HCT116 (cell line): ENCODE data around the gene WAPL. TPM values are rescaled to one million over a fixed set of nuclear protein-coding genes. Genes with fewer than 3 reads are reported as not detected.

Source experiments
- ATAC-seq: fragments of 200-7000 bp; cut with Tn5 transposase; 2 replicates; pipeline ENCODE4 v1.9.1; 2020; ENCODE audit warnings: mild to moderate bottlenecking, moderate library complexity
- BruUV-seq: library from RNA; stranded (reverse); fragments of 400-500 nt; replicated peaks from 2 replicates; lab custom pipeline; 2021; lab: Mats Ljungman, UMichigan
- CTCF ChIA-PET: fragments of 300-600 bp; sonication (Branson Sonifier 250); formaldehyde crosslinking; loops from one replicate; lab custom pipeline; 2021; ENCODE audit warnings: antibody characterized with exemption; lab: Charles Lee
- POLR2A ChIA-PET: fragments of 300-600, 350-600 bp; sonication (Branson Sonifier 250); formaldehyde crosslinking; loops from one replicate; lab custom pipeline; 2021; ENCODE audit warnings: antibody characterized with exemption; lab: Charles Lee
- RAD21 ChIA-PET, 2 experiments: fragments of 300-600 bp; sonication (Branson Sonifier 250); formaldehyde crosslinking; loops; one replicate each; lab custom pipeline; 2023; ENCODE audit warnings: low total read pairs in 2 of 2; ENCODE audit not compliant: uncharacterized antibody in 2 of 2, unreplicated experiment in 2 of 2, low non-redundant PET in 1 of 2; lab: Charles Lee
- DNase-seq: peaks from one replicate; pipeline ENCODE4 v3.0.0-alpha.2; 2010; ENCODE audit warnings: low read depth, low spot score
- H2AFZ ChIP-seq: fragments of 200-600 bp; shearing (Covaris generic), sonication (generic); 2 replicates; pipeline ENCODE4 v1.6.1; 2017; ENCODE audit warnings: low read depth, mixed run types, mixed read lengths, antibody characterized with exemption, low read length; ENCODE audit not compliant: poor library complexity, severe bottlenecking
- H3K27ac ChIP-seq: 2 replicates; pipeline ENCODE4 v1.5.1; 2012; ENCODE audit warnings: low read depth, low read length
- H3K27me3 ChIP-seq: fragments of 200-600 bp; sonication (generic); 2 replicates; pipeline ENCODE4 v1.6.1; 2016; ENCODE audit warnings: mixed run types, low read length, mixed read lengths; ENCODE audit not compliant: insufficient read depth
- H3K36me3 ChIP-seq, 2 experiments: fragments of 200-500 bp in 1 of 2; fragments of 200-600 bp in 1 of 2; sonication (Bioruptor generic) in 1 of 2; sonication (generic) in 1 of 2; 2 replicates each; pipeline versions ENCODE4 v1.5.1 to v1.6.1; 2014 to 2016; ENCODE audit warnings: low read length in 2 of 2, inconsistent platforms in 1 of 2, mixed read lengths in 1 of 2, mixed run types in 1 of 2; ENCODE audit not compliant: insufficient read depth in 2 of 2, control insufficient read depth in 1 of 2
- H3K4me1 ChIP-seq, 2 experiments: fragments of 200-600 bp in 1 of 2; sonication (generic) in 1 of 2; 2 replicates each; pipeline versions ENCODE4 v1.5.1 to v1.6.1; 2012 to 2017; ENCODE audit warnings: low read length in 2 of 2, inconsistent platforms in 1 of 2, mild to moderate bottlenecking in 1 of 2, mixed read lengths in 1 of 2, mixed run types in 1 of 2, moderate library complexity in 1 of 2; ENCODE audit not compliant: insufficient read depth in 2 of 2, control insufficient read depth in 1 of 2
- H3K4me2 ChIP-seq: fragments of 200-600 bp; sonication (generic); 2 replicates; pipeline ENCODE4 v1.6.1; 2017; ENCODE audit warnings: mixed run types, low read length, mixed read lengths
- H3K4me3 ChIP-seq, 2 experiments: fragments of 200-600 bp in 1 of 2; sonication (generic) in 1 of 2; replicated peaks in 1 of 2; 2 replicates each; pipeline ENCODE4 v1.5.1; 2011 to 2016; ENCODE audit warnings: low read length in 2 of 2, control low read depth in 1 of 2, low read depth in 1 of 2, mild to moderate bottlenecking in 1 of 2, mixed read lengths in 1 of 2, mixed run types in 1 of 2
- H3K79me2 ChIP-seq: fragments of 200-600 bp; sonication (generic); 2 replicates; pipeline ENCODE4 v1.6.1; 2017; ENCODE audit warnings: mild to moderate bottlenecking, mixed run types, low read length, moderate library complexity, mixed read lengths; ENCODE audit not compliant: insufficient read depth
- H3K9ac ChIP-seq: fragments of 200-600 bp; sonication (generic); 2 replicates; pipeline ENCODE4 v1.6.1; 2016; ENCODE audit warnings: low read length, mixed read lengths
- H3K9me2 ChIP-seq: fragments of 200-600 bp; sonication (generic), shearing (Covaris generic); 2 replicates; pipeline ENCODE4 v1.6.1; 2017; ENCODE audit warnings: mixed run types, mild to moderate bottlenecking, moderate library complexity; ENCODE audit not compliant: insufficient read depth
- H3K9me3 ChIP-seq, 2 experiments: fragments of 200-500 bp in 1 of 2; fragments of 200-600 bp in 1 of 2; sonication (Bioruptor generic) in 1 of 2; sonication (generic) in 1 of 2; 2 replicates each; pipeline ENCODE4 v1.6.1; 2014 to 2017; ENCODE audit warnings: low read length in 2 of 2, mixed read lengths in 2 of 2, inconsistent platforms in 1 of 2, low read depth in 1 of 2, mild to moderate bottlenecking in 1 of 2, mixed run types in 1 of 2, moderate library complexity in 1 of 2; ENCODE audit not compliant: control insufficient read depth in 1 of 2, insufficient read depth in 1 of 2
- H4K20me1 ChIP-seq: fragments of 200-600 bp; sonication (generic), shearing (Covaris generic); 2 replicates; pipeline ENCODE4 v1.6.1; 2017; ENCODE audit warnings: mixed run types, mild to moderate bottlenecking, moderate library complexity; ENCODE audit not compliant: insufficient read depth
- ATF3 ChIP-seq: IDR thresholded peaks from 2 replicates; pipeline ENCODE4 v1.6.1; 2012
- CEBPB ChIP-seq: IDR thresholded peaks from 2 replicates; pipeline ENCODE4 v1.6.1; 2012; ENCODE audit warnings: low read depth
- EGR1 ChIP-seq: IDR thresholded peaks from 2 replicates; pipeline ENCODE4 v1.6.1; 2012; ENCODE audit warnings: low read depth
- ELF1 ChIP-seq: IDR thresholded peaks from 2 replicates; pipeline ENCODE4 v1.6.1; 2012; ENCODE audit warnings: low read depth, borderline replicate concordance
- EZH2 ChIP-seq: fragments of 200-600 bp; sonication (generic); IDR thresholded peaks from 2 replicates; pipeline ENCODE4 v1.6.1; 2017; ENCODE audit warnings: antibody characterized with exemption, mixed run types
- EZH2phosphoT487 ChIP-seq: fragments of 200-600 bp; IDR thresholded peaks from 2 replicates; pipeline ENCODE4 v1.6.1; 2018; ENCODE audit warnings: antibody characterized with exemption, borderline replicate concordance
- FOSL1 ChIP-seq: IDR thresholded peaks from 2 replicates; pipeline ENCODE4 v1.6.1; 2012; ENCODE audit warnings: low read depth
- JUND ChIP-seq: IDR thresholded peaks from 2 replicates; pipeline ENCODE4 v1.6.1; 2012
- POLR2A ChIP-seq: IDR thresholded peaks from 2 replicates; pipeline ENCODE4 v1.7.0; 2011; ENCODE audit warnings: borderline replicate concordance; ENCODE audit not compliant: insufficient read depth, insufficient read length; ENCODE audit errors: extremely low read depth
- SIN3A ChIP-seq: IDR thresholded peaks from 2 replicates; pipeline ENCODE4 v1.6.1; 2012; ENCODE audit warnings: low read depth
- SP1 ChIP-seq: IDR thresholded peaks from 2 replicates; pipeline ENCODE4 v1.6.1; 2012; ENCODE audit warnings: low read depth
- SRF ChIP-seq: IDR thresholded peaks from 2 replicates; pipeline ENCODE4 v1.6.1; 2012; ENCODE audit warnings: low read depth
- TCF7L2 ChIP-seq: IDR thresholded peaks from 2 replicates; pipeline ENCODE4 v1.7.0; 2011; ENCODE audit warnings: borderline replicate concordance, inconsistent platforms; ENCODE audit not compliant: insufficient read depth, insufficient read length; ENCODE audit errors: extremely low read depth
- YY1 ChIP-seq: IDR thresholded peaks from 2 replicates; pipeline ENCODE4 v1.6.1; 2011; ENCODE audit warnings: low read length, low read depth, moderate library complexity, mild to moderate bottlenecking; ENCODE audit not compliant: insufficient replicate concordance; ENCODE audit errors: extremely low read depth
- ZFX ChIP-seq: fragments of 450-650 bp; IDR thresholded peaks from 2 replicates; pipeline ENCODE4 v1.6.1; 2017
- ZNF274 ChIP-seq: fragments of 200-500 bp; sonication (Bioruptor generic); IDR thresholded peaks from 2 replicates; pipeline ENCODE4 v1.6.1; 2014; ENCODE audit warnings: mild to moderate bottlenecking, low read depth, low read length, inconsistent platforms
- intact Hi-C: fragments of 100-400 bp; cut with micrococcal nuclease; formaldehyde crosslinking; loops from 2 replicates; pipeline ENCODE4 v1.10.0; 2022
- total RNA-seq: library from RNA; stranded (reverse); gene quantifications from one replicate; pipeline ENCODE4 v1.2.1, GENCODE V29; 2021; ENCODE audit not compliant: unreplicated experiment
- TF ChIP-seq, protein P1 (sequence below): IDR thresholded peaks from 2 replicates; pipeline ENCODE4 v1.6.1; 2012
- TF ChIP-seq, protein P2 (sequence below): IDR thresholded peaks from 2 replicates; pipeline ENCODE4 v1.6.1; 2012; ENCODE audit warnings: low read depth

Gene WAPL
- total RNA-seq, 1 experiment from 2014 or later: 37.5 TPM

GRCh38 chr10:86438091-86438749 lies 83.4 kb downstream of the WAPL start:
- no peak overlapping the region for H2AFZ ChIP-seq
- H3K9me3 ChIP-seq: no peaks in the 10 kb centered on the region
- ChIA-PET CTCF (no interaction called here), POLR2A (no interaction called here), RAD21 (no interaction called here)
- no peak overlapping the region for H3K27ac ChIP-seq
- no TSS peak for BruUV-seq
- H3K36me3 ChIP-seq: peaks cover 30 to 50% of the 10 kb centered on the region in 2 experiments; a peak in 3 of 4 replicates
- TF ChIP-seq EZH2phosphoT487 (no peak), ZNF274 (no peak), JUND (no peak), SP1 (no peak), ELF1 (no peak), SRF (no peak), CEBPB (no peak), EGR1 (no peak)
- no peaks in the 10 kb centered on the region for H3K27me3 ChIP-seq
- no peak overlapping the region for H3K9ac ChIP-seq
- no peaks in the 10 kb centered on the region for H3K9me2 ChIP-seq
- no peak overlapping the region for H3K4me2 ChIP-seq
- no peak for ATAC-seq
- no peak overlapping the region for H3K4me3 ChIP-seq
- H3K4me1 ChIP-seq: no peaks in the 10 kb centered on the region
- H3K79me2 ChIP-seq: peaks cover 5% of the 10 kb centered on the region
- H4K20me1 ChIP-seq: no peaks in the 10 kb centered on the region
- no peak for DNase-seq
- intact Hi-C loops: no loop called here

- DNase-seq (no peak), ATAC-seq (no peak)
- intact Hi-C loops: no loop called here
- Histone ChIP-seq H3K9ac (no peak overlapping the region), H3K4me1 (no peaks in the 10 kb centered on the region), H3K9me3 (no peaks in the 10 kb centered on the region), H3K27ac (no peak overlapping the region), H3K36me3 (peaks cover 30 to 46% of the 10 kb centered on the region in 2 experiments; a peak in 3 of 4 replicates), H3K27me3 (no peaks in the 10 kb centered on the region), H3K9me2 (no peaks in the 10 kb centered on the region), H3K79me2 (peaks cover 3% of the 10 kb centered on the region), H2AFZ (no peak overlapping the region), H3K4me3 (no peak overlapping the region), H3K4me2 (no peak overlapping the region), H4K20me1 (no peaks in the 10 kb centered on the region)
- CTCF ChIA-PET: interaction anchor here (1.6 kb wide), 1 partner anchor 148 kb away, joined by 5 read pairs; no protein-coding TSS in a partner anchor
- RAD21 ChIA-PET: no interaction called here
- no TSS peak for BruUV-seq
- POLR2A ChIA-PET: interaction anchor here (0.6 kb wide), 1 partner anchor 98 kb away, joined by 3 read pairs; no protein-coding TSS in a partner anchor
- TF ChIP-seq SIN3A: no peak
- TF ChIP-seq EZH2: no peak
- no peak for TF ChIP-seq JUND
- TF ChIP-seq YY1: no peak
- TF ChIP-seq, protein P1, sequence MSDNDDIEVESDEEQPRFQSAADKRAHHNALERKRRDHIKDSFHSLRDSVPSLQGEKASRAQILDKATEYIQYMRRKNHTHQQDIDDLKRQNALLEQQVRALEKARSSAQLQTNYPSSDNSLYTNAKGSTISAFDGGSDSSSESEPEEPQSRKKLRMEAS: no peak
- TF ChIP-seq SP1: no peak
- no peak for TF ChIP-seq ELF1
- no peak for TF ChIP-seq EZH2phosphoT487
- TF ChIP-seq POLR2A: no peak
- no peak for TF ChIP-seq TCF7L2
- TF ChIP-seq ATF3: no peak
- TF ChIP-seq, protein P2, sequence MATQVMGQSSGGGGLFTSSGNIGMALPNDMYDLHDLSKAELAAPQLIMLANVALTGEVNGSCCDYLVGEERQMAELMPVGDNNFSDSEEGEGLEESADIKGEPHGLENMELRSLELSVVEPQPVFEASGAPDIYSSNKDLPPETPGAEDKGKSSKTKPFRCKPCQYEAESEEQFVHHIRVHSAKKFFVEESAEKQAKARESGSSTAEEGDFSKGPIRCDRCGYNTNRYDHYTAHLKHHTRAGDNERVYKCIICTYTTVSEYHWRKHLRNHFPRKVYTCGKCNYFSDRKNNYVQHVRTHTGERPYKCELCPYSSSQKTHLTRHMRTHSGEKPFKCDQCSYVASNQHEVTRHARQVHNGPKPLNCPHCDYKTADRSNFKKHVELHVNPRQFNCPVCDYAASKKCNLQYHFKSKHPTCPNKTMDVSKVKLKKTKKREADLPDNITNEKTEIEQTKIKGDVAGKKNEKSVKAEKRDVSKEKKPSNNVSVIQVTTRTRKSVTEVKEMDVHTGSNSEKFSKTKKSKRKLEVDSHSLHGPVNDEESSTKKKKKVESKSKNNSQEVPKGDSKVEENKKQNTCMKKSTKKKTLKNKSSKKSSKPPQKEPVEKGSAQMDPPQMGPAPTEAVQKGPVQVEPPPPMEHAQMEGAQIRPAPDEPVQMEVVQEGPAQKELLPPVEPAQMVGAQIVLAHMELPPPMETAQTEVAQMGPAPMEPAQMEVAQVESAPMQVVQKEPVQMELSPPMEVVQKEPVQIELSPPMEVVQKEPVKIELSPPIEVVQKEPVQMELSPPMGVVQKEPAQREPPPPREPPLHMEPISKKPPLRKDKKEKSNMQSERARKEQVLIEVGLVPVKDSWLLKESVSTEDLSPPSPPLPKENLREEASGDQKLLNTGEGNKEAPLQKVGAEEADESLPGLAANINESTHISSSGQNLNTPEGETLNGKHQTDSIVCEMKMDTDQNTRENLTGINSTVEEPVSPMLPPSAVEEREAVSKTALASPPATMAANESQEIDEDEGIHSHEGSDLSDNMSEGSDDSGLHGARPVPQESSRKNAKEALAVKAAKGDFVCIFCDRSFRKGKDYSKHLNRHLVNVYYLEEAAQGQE: no peak
- TF ChIP-seq ZFX: no peak
- TF ChIP-seq FOSL1: no peak
Observed at GRCh38 chr10:86437447-86437846, 84.1 kb downstream of the WAPL start.
